Esophagus muscularis mucosa (tissue), 4 donors: ENCODE data around the gene PSMG4. TPM values are rescaled to one million over a fixed set of nuclear protein-coding genes. Genes with fewer than 3 reads are reported as not detected.

Experiments
- DNase-seq: peaks from one replicate; pipeline ENCODE4 v3.0.0-alpha.2; 2017; ENCODE audit errors: extremely low spot score
- H3K27ac ChIP-seq, 4 donors: fragments of 200-600 bp; sonication (generic); replicated peaks in 1 of 4; 1 replicate in 3 of 4; 2 replicates in 1 of 4; pipeline ENCODE4 v1.5.1; 2016 to 2019; ENCODE audit warnings: mild to moderate bottlenecking in 1 of 4
- H3K27me3 ChIP-seq, 4 donors: fragments of 200-600 bp; sonication (generic); one replicate each; pipeline versions ENCODE4 v1.5.1 to v1.6.0; 2016 to 2019
- H3K36me3 ChIP-seq, 4 donors: fragments of 200-600 bp; sonication (generic); one replicate each; pipeline ENCODE4 v1.5.1; 2016 to 2019
- H3K4me1 ChIP-seq, 4 donors: fragments of 200-600 bp; sonication (generic); one replicate each; pipeline ENCODE4 v1.5.1; 2016 to 2019
- H3K4me3 ChIP-seq, 4 donors: fragments of 200-600 bp; sonication (generic); 1 replicate in 2 of 4; 2 replicates in 2 of 4; pipeline ENCODE4 v1.5.1; 2016 to 2019; ENCODE audit warnings: mild to moderate bottlenecking in 4 of 4, moderate library complexity in 1 of 4
- H3K9me3 ChIP-seq, 4 donors: fragments of 200-600 bp; sonication (generic); 1 replicate in 3 of 4; 2 replicates in 1 of 4; pipeline ENCODE4 v1.5.1; 2016 to 2019
- CTCF ChIP-seq, 3 experiments: fragments of 200-600 bp in 2 of 3; fragments of 450-650 bp in 1 of 3; sonication (generic) in 2 of 3; IDR thresholded peaks; one replicate each; pipeline ENCODE4 v1.5.1; 2017 to 2019; ENCODE audit warnings: antibody characterized with exemption in 3 of 3, mild to moderate bottlenecking in 2 of 3, moderate library complexity in 1 of 3
- EP300 ChIP-seq: sonication (generic); formaldehyde crosslinking; IDR thresholded peaks from one replicate; pipeline ENCODE4 v1.6.1; 2017; ENCODE audit warnings: antibody characterized with exemption
- POLR2A ChIP-seq: fragments of 450-650 bp; IDR thresholded peaks from one replicate; pipeline ENCODE4 v1.6.1; 2017; ENCODE audit warnings: antibody characterized with exemption, moderate library complexity, mild to moderate bottlenecking, low read depth
- POLR2AphosphoS5 ChIP-seq, 2 donors: sonication (generic); formaldehyde crosslinking; IDR thresholded peaks; one replicate each; pipeline ENCODE4 v1.6.1; 2017; ENCODE audit warnings: antibody characterized with exemption in 2 of 2
- WGBS: methylation state at CpG from one replicate; pipeline ENCODE4 v1.1.5; 2018; 5-methylcytosine and 5-hydroxymethylcytosine counted together
- intact Hi-C: fragments of 100-400 bp; cut with DNase I; formaldehyde crosslinking; loops from one replicate; pipeline ENCODE4 v1.15.1; 2023
- total RNA-seq, 4 donors: library from RNA; depleted of rRNA; stranded (reverse); fragments of >200 nt; gene quantifications; one replicate each; pipeline versions ENCODE4 v1.1.0 to v1.2.1, GENCODE V29; 2016

The PSMG4 gene
- total RNA-seq, 4 donors from 2014 or later = 21.4 to 28.6 (median 25.7) TPM

- TF ChIP-seq CTCF (IDR thresholded peaks at IDR 0.05) = no peak
- no peak for TF ChIP-seq POLR2A
- no peak for TF ChIP-seq POLR2AphosphoS5 (IDR thresholded peaks at IDR 0.05)
- no peak for TF ChIP-seq EP300
- no peak for DNase-seq
- no peaks in the 10 kb centered on the region for H3K4me1 ChIP-seq
- H3K36me3 ChIP-seq = no peaks in the 10 kb centered on the region
- 80% methylated on average over 2 of the region's 2 CpGs for WGBS
- no peak overlapping the region for H3K27ac ChIP-seq
- H3K4me3 ChIP-seq = no peak overlapping the region
- H3K27me3 ChIP-seq = no peaks in the 10 kb centered on the region
- no peaks in the 10 kb centered on the region for H3K9me3 ChIP-seq
- intact Hi-C loops = no loop called here
Measured at GRCh38 chr6:3220366-3220765, 38.4 kb upstream of the PSMG4 start.

GRCh38 chr6:3221578-3221977, 37.2 kb upstream of the PSMG4 start:
- DNase-seq = no peak
- no peak for TF ChIP-seq POLR2A
- TF ChIP-seq POLR2AphosphoS5 (IDR thresholded peaks at IDR 0.05) = no peak
- no peak for TF ChIP-seq EP300
- no peak for TF ChIP-seq CTCF (IDR thresholded peaks at IDR 0.05)
- Histone ChIP-seq H3K27me3 (peaks cover 0 to 4% (median 0%) of the 10 kb centered on the region in 4 donors), H3K27ac (no peak overlapping the region), H3K36me3 (no peaks in the 10 kb centered on the region), H3K4me3 (no peak overlapping the region), H3K9me3 (no peaks in the 10 kb centered on the region), H3K4me1 (peaks cover under 1 to 5% (median 4%) of the 10 kb centered on the region in 4 donors)
- WGBS = 95% methylated on average over 4 of the region's 4 CpGs
- intact Hi-C loops = no loop called here

- WGBS = 49% methylated on average over 4 of the region's 4 CpGs
- no peak overlapping the region for H3K4me3 ChIP-seq
- no peaks in the 10 kb centered on the region for H3K36me3 ChIP-seq
- no peak for DNase-seq
- H3K9me3 ChIP-seq = no peaks in the 10 kb centered on the region
- H3K27ac ChIP-seq = no peak overlapping the region
- H3K27me3 ChIP-seq = peaks cover 0 to 14% (median 4%) of the 10 kb centered on the region in 4 donors
- peaks cover 10 to 15% (median 14%) of the 10 kb centered on the region in 4 donors for H3K4me1 ChIP-seq
- intact Hi-C loops = no loop called here
- TF ChIP-seq EP300 = no peak
- TF ChIP-seq POLR2A = no peak
- no peak for TF ChIP-seq CTCF (IDR thresholded peaks at IDR 0.05)
- no peak for TF ChIP-seq POLR2AphosphoS5 (IDR thresholded peaks at IDR 0.05)
Measured at GRCh38 chr6:3222506-3223038, 36.2 kb upstream of the PSMG4 start.

GRCh38 chr6:3226042-3226441, 32.7 kb upstream of the PSMG4 start:
- Histone ChIP-seq H3K27ac (no peak overlapping the region), H3K36me3 (no peaks in the 10 kb centered on the region), H3K27me3 (peaks cover 0 to 47% (median 17%) of the 10 kb centered on the region in 4 donors), H3K4me1 (peaks cover 38 to 50% (median 49%) of the 10 kb centered on the region in 4 donors), H3K4me3 (no peak overlapping the region), H3K9me3 (no peaks in the 10 kb centered on the region)
- no peak for TF ChIP-seq EP300
- TF ChIP-seq POLR2AphosphoS5 (IDR thresholded peaks at IDR 0.05) = no peak
- no peak for TF ChIP-seq POLR2A
- TF ChIP-seq CTCF (IDR thresholded peaks at IDR 0.05) = no peak
- 99% methylated on average over 9 of the region's 10 CpGs for WGBS
- intact Hi-C loops = no loop called here
- DNase-seq = no peak
